NCI-H1417 treated with DMSO at 0.1 percent for 48 hours (cell line): ENCODE data around the gene NMRAL1.

Experiments used
- DNase-seq: peaks from one replicate; lab custom pipeline; 2025; lab: John Stamatoyannopoulos, UW

NMRAL1 gene

DNA sequence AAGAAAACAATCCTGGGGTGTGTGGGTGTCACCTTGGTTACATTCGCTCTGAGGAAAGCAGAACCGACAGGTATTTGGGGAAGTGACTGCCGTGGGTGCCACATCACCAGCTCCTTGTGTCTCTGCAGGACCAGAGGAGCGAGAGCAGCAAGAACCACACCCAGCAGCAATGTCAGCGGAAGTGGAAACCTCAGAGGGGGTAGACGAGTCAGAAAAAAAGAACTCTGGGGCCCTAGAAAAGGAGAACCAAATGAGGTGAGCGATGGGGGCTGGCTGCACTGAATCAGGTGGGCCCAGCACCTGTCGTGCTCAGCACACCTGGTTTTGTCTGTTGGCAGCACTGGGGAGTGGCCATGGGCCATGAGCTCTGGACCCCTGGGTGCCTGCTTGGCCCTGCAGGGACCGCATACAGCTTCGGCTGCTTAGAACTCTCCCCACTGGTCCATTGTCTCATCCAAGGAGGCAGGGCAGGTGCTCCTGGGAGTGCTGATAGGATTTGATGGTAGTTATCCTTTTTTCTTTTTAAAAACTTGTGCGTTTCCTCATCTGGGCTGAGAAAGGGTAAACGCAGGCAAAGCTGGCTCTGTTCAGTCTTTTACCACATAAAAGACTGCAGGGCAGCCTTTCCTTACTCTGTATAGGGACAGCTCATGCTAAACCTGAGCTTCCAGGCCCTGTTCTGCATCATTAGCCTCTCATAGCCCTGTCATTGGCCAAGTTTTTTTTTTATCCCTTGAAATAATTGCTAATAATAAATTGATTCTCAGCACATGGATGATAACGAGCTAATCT lies 31.1 kb upstream of the NMRAL1 start:
- DNase-seq = no peak

DNA sequence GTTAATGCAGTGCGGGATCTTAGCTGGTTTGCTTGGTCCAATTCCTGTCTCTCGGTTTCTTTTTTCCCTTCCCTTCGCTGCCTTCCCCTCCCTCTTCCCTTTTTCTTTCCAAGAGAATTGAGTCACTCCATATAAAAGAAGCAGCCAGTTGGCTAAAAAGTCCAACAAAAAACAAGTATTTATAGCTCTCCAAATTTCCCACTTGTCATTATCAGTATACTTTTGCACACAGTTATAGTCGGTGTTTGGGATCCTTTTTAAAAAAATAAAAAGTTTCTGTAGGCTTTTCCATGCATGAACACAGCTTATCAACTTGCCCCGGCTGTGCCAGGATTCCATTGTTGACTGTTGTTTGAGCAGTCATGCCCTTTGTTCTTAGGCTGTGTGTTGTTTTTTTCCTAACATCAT lies 26.6 kb upstream of the NMRAL1 start:
- no peak for DNase-seq

DNA sequence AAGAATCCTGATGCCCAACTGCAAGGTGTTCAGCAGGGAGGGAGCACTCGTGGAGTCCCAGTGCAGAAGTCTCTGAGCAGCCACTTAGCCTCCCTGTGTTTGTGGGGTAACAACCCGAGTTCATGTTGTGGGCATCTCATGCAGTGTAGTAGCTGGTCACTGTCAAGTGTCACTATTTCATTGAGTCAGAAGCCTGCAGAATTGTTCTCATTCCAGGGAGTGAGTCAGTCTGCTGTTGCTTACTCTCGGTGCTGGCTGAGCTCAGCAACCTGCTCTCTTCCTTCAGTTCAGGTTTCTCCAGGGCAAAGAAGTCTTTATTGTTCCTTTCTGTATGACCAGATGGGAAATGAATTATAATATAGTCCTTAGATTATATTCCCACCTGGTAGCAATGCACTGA lies 25.8 kb upstream of the NMRAL1 start:
- DNase-seq = no peak

DNA sequence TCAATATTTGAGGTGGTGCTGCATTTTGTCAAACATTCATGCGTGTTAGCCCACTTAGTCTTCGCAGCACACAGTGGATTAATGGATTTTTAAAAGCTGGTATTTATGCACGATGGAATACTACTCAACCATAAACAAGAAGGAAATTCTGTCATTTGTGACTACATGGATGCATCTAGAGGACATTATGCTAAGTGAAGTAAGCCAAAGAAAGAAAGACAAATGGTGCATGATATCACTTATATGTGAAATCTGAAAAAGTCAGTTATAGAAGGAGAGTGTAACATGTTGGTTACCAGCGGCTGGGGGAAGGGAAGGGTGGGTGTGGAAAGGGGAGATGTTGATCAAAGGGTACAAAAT lies 24.8 kb upstream of the NMRAL1 start:
- no peak for DNase-seq

DNA sequence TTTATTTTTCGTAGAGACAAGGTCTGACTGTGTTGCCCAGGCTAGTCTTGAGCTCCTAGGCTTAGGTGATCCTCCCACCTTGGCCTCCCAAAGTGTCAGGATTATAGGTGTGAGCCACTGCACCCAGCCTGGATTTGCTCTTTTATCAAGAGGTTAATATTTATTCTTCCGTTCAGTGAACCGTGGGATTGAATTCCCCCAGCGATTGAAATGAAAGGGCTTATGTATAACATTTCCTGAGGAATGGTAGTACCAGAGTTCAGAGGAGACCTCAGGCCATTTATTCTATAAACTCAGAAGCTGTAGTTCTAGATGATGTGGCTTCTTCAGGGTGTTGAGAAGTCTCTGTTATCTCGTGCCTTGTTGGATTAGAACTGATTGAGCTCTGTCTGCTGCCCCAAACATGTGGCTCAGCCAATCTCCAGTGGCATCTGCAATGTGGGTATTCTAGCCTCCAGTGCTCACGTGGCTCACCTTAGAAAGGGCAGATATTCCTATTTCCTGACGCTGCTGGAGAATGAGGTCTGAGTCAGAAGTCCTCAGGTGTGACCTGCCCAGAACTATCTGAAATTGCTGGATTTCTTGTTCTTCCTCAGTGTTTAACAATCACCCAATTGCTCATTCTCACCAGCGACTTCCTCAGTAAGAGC lies 24.2 kb upstream of the NMRAL1 start:
- DNase-seq = no peak

DNA sequence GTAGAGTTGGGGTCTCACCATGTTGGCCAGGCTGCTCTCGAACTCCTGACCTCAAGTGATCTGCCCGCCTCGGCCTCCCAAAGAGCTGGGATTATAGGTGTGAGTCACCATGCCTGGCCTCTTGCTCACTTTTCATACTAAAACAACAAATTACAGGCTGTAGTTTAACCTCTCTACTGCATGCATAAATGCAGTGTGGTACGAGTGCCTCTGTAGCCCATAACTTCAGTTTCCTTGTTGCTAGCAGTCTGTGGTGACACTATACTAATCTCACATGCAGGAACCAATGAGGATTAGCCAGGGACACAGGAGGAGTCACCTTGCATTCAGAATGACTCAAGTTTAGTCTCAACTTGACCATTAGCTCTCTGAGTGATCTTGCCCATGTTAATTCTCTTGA lies 21.9 kb upstream of the NMRAL1 start:
- DNase-seq = no peak

DNA sequence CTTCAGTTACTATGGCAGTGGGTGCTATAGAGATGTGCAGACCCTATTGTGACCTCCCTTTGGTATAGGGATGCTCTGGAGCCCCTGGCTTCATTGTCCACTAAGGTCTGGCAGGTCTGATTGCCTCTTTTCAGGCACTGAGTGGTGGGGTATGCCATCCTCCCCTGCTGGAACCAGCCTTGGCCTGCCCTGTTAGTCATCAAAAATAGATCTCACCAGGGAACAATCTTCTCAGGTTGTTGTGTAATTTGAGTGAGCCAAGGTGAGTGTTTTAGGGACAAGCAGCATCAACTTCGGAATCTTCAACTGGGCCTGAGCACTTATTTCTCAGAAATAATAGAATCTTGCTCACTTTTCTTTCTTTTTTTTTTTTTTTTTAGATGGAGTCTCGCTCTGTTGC lies 21.3 kb upstream of the NMRAL1 start:
- DNase-seq = no peak

DNA sequence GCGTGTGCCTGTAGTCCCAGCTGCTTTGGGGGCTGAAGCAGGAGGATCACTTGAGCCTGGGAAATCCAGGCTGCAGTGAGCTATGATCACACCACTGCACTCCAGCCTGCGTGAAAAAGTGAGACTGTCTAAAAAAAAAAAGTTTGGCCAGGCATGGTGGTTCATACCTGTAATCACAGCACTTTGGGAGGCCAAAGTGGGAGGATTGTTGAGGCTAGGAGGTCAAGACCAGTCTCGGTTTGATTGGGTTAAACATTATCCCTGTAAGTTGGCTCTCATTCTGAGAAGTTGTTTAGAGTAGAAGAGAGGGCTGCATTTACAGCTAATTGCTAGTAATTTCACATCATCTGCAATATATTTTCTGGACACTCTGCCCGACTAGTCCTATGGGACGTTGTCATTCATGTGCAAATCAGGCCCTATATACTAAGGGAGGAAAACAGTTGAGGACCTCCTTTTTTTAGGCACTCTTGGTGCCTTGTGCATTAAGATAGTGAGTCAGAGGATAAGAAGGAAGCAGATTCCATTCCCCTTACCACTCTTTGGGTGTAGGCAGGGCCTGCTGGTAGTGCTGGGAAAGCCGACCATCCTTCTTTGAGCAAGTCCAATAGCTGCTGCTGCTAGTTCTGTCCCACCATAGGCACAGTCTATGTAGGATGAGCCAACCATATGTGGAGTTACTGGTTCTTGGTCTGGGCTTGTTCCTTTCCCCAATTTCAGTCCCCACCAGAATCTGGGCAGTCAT lies 20.5 kb upstream of the NMRAL1 start:
- no peak for DNase-seq

DNA sequence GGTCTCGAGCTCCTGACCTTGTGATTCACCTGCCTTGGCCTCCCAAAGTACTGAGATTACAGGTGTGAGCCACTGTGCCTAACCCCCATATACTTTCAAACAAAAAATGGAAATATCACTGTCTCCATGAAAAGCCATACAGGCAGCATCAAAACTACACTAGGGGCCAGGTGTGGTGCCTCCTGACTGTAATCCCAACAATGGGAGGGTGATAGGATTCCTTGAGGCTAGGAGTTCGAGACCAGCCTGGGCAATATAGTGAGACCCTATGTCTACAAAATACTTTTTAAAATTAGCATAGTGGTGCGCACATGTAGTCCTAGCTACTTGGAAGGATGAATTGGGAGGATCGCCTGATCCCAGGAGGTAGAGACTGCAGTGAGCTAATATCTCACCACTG lies 17.5 kb upstream of the NMRAL1 start:
- DNase-seq = no peak

DNA sequence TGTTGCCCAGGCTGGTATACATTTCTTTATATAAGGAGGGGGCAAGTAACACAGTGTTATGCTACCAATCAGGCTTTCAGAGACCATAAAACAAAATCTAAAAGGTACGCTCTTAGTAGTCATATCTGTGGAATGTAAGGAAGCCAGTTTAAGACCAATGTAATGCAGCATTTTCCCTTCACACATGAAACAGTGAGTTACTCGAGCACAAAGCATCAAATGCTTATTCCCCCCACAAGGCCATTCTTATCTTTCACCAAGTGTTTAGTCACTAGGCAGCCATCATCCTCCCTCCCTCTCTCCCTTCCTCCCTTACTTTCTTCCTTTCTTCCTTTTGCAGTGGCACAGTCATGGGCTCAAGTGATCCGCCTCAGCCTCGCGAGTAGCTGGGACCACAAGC lies 14.6 kb upstream of the NMRAL1 start:
- DNase-seq = no peak

DNA sequence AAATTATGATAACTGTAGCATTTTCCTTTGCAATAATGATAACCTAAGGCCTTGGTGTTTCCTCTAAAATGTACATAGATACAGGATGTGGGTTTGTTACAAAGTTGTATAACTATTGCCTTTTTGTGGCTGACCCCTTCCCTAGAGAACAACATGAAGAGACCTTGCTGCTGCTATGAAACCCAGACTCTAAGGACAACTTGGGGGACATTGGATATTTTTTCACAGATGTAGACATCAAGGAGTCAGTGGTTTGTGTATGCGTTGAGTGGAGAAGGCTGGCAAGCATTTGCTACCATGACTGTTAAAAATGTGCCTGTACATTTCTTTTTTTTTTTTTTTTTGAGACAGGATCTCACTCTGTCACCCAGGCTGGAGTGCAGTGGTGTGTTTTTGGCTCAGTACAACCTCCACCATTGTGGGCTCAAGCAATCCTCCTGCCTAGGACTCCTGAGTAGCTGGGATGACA lies 14.1 kb upstream of the NMRAL1 start:
- DNase-seq = no peak

DNA sequence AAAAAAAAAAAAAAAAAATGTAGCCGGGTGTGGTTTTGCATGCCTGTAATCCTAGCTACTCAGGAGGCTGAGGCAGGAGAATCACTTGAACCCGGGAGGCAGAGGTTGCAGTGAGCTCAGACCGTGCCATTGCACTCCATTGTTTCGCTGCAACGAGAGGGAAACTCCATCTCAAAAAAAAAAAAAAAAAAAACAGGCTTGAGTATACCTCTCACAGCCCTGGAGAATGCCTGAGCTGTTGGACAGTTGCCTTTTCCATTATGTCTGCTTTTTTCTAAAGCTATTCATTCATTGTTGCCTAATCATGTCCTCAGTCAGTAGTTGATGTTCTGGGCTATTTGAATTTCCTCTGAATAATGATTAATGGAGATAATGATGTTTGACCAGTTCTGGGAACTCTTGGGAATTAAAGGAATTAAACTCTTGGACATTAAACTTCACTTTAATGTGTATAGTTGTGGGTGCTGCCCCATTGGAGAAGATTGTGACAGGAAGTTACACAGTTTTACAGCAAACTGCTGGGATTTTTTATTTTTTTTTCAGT lies 13.6 kb upstream of the NMRAL1 start:
- no peak for DNase-seq

DNA sequence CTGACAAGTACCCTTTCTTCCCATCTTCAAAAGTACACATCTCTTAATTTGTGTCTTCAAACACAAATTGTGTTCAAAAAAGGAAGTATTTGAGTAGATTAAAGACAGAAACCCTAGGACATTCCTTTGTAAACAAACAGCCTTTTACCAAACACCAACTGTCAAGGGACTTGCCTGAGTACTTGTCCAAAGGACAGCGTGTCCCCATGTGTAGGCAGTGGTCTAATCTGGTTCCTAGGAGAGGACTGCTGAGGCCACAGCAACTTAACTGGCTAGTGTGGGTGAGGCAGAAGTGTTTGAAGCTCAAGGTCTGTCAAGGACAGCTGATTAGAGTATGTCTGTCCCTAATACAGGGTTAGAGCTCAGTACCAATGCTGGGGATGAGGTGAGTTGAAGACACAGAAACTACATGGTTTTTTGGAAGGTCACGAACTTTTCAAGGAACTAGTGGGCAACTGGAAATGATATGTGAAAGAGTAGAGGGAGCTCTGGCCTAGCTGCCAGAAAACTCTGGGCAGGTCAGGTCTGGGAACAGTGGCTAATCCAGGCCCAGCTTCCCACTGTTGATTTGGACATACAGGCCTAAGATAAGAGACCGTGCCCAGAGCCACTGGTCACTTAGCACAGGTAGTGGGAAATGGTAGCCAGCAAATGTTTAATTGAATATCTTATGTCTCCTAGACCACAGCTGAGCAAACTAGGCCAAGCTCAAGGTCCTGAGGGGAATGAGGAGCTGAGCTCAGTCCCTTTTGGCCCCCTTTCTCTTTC lies 11.9 kb upstream of the NMRAL1 start:
- no peak for DNase-seq

DNA sequence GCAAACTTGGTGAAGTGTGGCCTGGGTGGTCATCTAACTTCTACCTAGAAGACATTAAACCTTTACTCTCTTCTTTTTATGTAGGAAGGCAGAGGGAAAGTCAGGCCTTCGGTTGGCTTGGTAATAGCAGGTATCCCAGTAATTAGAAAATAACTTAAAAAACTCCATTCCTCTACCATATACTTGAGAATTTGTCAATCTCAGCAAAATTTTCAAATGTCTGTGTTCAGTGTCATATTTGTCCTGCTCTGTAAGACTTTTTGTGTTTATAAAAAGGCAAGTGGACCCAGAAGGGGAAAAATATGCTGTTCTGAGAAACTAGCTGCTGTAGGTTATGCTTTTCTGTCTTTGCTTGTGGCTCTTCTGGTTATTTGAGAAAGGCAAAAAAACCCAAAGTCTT lies 7.5 kb upstream of the NMRAL1 start:
- no peak for DNase-seq

DNA sequence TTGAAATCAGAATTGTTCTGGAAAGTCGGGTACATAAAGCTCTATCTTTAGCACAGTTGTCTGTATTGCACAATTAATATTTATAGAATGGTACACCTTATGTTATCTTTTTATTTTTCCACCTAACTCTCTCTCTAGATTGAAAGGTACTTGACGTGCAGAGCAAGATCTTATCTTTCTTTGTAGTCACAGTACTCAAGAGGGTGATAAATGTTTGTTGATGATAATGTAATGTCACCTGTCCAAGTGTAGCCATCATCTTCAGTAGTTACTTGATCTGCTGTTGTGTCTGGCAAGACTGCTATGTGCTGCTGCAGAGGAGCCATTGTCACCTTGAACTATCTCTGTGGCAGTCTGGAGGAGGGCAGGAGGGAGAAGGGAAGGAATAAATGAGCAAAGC lies 7.1 kb upstream of the NMRAL1 start:
- DNase-seq = no peak

DNA sequence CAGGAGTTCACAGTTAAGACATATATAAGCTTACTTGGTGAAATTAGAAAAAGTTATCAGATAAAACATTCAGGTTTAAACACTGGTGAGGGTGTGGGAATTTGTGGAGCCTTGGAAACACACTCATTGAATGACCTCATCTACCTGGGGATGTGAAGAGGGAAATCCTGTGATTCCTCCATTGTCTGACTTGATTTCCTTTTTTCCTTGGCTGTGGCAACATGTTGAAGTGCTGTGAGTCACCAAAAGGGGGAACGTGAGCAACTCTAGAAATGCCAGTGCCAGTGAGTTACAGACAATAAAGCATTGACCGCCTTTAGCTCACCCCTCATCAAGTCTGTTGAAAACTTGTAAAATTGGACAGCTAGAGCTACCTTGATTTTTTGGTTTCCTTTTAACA lies 3.5 kb upstream of the NMRAL1 start:
- no peak for DNase-seq

DNA sequence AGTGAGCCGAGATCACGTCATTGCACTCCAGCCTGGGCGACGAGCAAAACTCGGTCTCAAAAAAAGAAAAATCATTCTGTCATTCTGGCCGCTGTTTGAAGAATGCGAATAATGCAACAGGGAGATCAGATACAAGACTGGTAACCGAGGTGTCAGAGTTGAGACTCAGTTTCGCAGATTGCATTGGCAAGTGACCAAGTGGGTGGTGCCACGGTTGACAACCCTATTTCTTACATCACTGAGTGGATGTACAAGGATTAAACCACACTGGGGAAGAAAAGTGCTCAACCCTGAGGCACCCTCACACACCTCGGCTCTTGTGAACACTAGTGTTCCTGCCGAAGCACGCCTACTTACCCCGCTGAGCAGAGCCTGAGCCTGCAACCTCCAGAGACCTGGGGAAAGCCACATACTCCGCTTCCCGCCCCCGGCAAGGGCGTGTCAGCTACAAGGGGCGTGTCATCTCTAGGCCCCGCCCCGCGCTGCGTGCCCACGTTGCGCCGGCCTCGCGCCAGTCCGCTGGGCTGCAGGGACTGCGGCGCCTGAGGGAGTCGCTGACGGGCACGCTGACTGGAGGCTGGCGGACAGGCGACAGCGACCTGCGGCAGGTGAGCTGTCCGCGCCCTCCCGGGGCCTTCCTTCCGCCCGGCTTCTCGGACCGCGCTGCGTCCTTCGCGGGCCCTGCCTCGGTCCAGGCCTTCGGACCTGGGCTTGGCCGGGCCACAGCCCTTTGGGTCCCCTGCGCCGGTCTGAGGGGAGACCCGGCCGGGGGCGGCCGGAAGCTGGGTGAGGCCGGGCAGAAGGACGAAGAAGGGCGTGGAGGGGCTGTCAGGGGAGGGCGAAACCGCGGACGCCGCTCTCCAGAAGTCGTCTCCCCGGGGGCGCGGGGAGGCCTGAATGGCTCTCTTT lies 1.7 kb upstream of the NMRAL1 start, which contains the start of gene HMOX2:
Gene HMOX2 (plus strand): TSS at position 519 of the 909 bp plus-strand sequence. CDS start 29,127 bp downstream, outside the sequence.
- DNase-seq = peak; percentile 66

DNA sequence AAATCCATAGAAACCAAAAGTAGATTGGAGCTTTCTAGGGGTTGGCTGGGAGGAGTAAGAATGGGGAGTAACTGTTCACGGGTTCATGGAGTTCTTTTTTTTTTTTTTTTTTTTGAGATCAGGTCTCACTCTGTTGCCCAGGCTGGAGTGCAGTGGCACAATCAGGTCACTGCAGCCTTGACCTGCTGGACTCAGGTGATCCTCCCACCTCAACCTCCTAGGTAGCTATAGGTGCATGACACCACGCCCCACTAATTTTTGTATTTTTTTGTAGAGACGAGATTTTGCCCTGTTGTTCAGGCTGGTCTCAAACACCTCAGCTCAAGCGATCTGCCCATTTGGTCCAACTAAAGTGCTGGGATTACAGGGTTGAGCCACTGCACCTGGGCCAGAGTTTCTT lies 1.5 kb downstream of the NMRAL1 start:
- DNase-seq = no peak

DNA sequence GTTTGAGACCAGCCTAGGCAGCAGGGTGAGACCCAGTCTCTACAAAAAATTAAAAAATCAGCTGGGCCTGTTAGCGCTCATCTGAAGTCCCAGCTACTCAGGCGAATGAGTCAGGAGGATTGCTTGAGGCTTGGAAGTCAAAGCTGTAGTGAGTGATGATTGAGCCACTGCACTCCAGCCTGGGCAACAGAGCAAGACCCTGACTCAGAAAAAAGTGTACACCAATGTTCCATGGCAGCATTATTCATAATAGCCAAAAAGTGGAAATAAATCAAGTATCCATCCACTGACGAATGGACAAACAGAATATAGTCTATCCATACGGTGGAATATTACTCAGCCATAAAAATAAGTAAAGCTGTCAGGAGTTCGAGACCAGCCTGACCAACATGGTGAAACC lies 2.6 kb downstream of the NMRAL1 start:
- no peak for DNase-seq

DNA sequence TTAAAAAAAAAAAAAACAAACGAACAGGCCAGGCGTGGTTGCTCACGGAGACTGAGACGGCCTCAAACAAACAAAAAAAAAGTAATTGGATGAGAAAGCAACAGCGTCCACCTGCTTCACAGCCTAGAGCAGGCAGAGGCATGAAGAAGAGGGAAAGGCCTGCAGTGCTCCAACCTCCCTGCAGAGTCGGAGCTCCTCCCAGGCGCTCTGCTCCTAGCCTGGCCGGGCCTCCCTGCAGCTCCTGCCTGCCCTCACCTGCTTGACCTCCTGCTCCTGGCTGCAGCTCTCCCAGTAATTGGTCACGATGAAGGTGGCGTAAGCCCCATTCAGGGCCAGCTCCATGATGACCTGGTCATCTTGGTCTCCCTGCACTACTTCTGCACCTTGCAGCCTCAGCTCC lies 5.5 kb downstream of the NMRAL1 start:
- no peak for DNase-seq

DNA sequence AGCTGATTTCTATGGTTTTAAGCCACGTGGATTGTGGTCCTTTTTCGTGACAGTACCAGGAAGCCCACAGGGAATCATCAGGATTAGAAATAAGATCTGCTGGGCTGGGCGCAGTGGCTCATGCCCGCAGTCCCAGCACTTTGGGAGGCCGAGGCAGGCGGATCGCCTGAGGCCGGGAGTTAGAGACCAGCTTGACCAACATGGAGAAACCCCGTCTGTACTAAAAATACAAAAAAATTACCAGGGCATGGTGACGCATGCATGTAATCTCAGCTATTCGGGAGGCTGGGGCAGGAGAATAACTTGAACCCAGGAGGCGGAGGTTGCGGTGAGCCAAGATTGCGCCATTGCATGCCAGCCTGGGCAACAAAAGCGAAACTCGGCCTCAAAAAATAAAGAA lies 6.5 kb downstream of the NMRAL1 start:
- no peak for DNase-seq
